MM.1S (cell line): ENCODE results near the gene AMOTL1.

Source experiments
- CTCF ChIP-seq: fragments of 300-600 bp; sonication (generic); IDR thresholded peaks from 2 replicates; pipeline ENCODE4 v1.5.1; 2016; ENCODE audit warnings: antibody characterized with exemption, low read length, mixed read lengths
- EZH2 ChIP-seq: fragments of 300-600 bp; sonication (generic); optimal IDR thresholded peaks from 2 replicates; pipeline ENCODE3; 2017; ENCODE audit warnings: low read depth, mild to moderate bottlenecking, antibody characterized with exemption, low read length, mixed read lengths

DNA sequence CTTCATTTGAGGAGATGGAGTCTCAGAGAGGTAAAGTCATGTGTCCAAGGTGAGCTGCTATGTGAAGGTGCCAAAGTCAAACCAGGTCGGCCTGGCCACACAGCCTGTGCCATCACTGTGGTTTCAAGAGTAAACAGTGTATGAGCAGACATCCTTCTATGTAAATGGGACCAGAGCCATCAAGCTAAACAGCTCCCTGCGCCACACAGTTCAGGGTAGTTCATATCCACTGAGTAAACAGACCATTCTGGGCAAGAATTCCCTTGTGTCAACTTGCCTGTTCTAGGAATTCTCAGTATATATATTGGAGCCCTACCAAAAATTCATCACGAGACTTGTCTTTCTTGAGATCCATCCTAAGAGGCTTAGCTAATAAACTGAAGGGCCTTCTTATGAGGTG, 77.5 kb downstream of the AMOTL1 start:
- no peak for TF ChIP-seq CTCF
- no peak for TF ChIP-seq EZH2
